ENCODE measurements around the gene RNFT2. TPM values are rescaled to one million over a fixed set of nuclear protein-coding genes. Genes with fewer than 3 reads are reported as not detected.

Gene RNFT2
- polyA plus RNA-seq, 2 donors = 0.09 to 0.28 TPM

- WGBS, 2 donors = 26 to 32% methylated on average over 18 to 19 of the region's 19 CpGs
- Histone ChIP-seq H3K4me1 (ENCODE audit: control insufficient read depth in 2 of 2, insufficient read depth in 2 of 2, low read length in 1 of 2) (peaks cover 10 to 11% of the 10 kb centered on the region in 2 donors), H3K27me3 (ENCODE audit: control insufficient read depth in 1 of 2, insufficient read depth in 2 of 2, low read length in 2 of 2) (peaks cover 5 to 9% of the 10 kb centered on the region in 2 donors), H3K27ac (ENCODE audit: low read depth in 2 of 2, low read length in 1 of 2) (no peak overlapping the region), H3K4me3 (ENCODE audit: low read depth in 1 of 2, low read length in 2 of 2) (no peak overlapping the region), H3K9me3 (ENCODE audit: control insufficient read depth in 2 of 2, insufficient read depth in 1 of 2, low read depth in 1 of 2, low read length in 1 of 2) (peaks cover 0 to 4% of the 10 kb centered on the region in 2 donors), H3K36me3 (ENCODE audit: control insufficient read depth in 2 of 2, insufficient read depth in 2 of 2, low read length in 1 of 2) (no peaks in the 10 kb centered on the region)
Observed at GRCh38 chr12:116876151-116876869, 138.2 kb downstream of the RNFT2 start.

- H3K27me3 ChIP-seq (ENCODE audit: control insufficient read depth in 1 of 2, insufficient read depth in 2 of 2, low read length in 2 of 2) = peaks cover 9 to 13% of the 10 kb centered on the region in 2 donors
- peaks cover 0 to 4% of the 10 kb centered on the region in 2 donors for H3K9me3 ChIP-seq (ENCODE audit: control insufficient read depth in 2 of 2, insufficient read depth in 1 of 2, low read depth in 1 of 2, low read length in 1 of 2)
- peaks cover 11 to 12% of the 10 kb centered on the region in 2 donors for H3K4me1 ChIP-seq (ENCODE audit: control insufficient read depth in 2 of 2, insufficient read depth in 2 of 2, low read length in 1 of 2)
- no peaks in the 10 kb centered on the region for H3K36me3 ChIP-seq (ENCODE audit: control insufficient read depth in 2 of 2, insufficient read depth in 2 of 2, low read length in 1 of 2)
- WGBS, 2 donors = 1 to 3% methylated on average over 47 to 55 of the region's 55 CpGs
- no peak overlapping the region for H3K27ac ChIP-seq (ENCODE audit: low read depth in 2 of 2, low read length in 1 of 2)
- H3K4me3 ChIP-seq (ENCODE audit: low read depth in 1 of 2, low read length in 2 of 2) = peak overlapping the region; percentile 26 to 41
Observed at GRCh38 chr12:116878567-116879508, 140.7 kb downstream of the RNFT2 start.

DNA sequence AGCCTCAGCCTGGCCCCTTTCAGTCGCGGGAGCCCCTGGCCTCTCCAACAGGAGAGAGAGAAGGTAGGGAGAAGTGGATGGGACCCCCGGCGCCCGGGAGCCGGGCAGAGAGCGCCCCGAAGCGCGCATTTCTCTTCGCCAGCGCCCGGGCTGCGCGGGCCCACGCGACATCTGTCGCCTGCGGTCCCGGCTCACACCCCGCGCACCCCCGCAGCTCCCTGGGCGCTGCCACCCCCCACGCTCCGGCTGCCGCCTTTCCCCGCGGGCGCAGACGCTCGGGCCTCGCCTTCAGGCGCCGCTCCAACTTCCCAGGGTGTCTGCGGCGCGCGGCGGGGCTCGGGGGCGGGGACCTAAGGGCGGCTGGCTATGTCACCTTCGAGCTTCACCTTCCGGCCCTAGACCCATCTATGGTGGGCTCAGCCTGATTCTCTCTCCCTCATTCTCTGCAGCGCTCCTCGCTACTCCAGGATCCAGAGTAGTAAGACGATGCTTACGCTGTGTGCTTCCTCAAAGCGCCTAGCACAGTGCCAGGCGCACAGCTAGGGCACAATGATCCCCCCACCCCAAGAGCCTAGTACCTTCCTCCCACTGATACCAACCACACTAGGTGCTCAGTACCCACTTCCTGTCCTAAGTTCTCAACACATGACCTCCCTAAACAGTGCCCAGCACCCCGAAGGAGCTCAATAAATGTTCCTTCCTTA is 141.5 kb downstream of the RNFT2 start:
- H3K4me1 ChIP-seq (ENCODE audit: control insufficient read depth in 2 of 2, insufficient read depth in 2 of 2, low read length in 1 of 2) = peaks cover 11 to 12% of the 10 kb centered on the region in 2 donors
- WGBS, 2 donors = 2 to 3% methylated on average over 39 to 52 of the region's 52 CpGs
- peak overlapping the region; percentile 6 to 41 for H3K4me3 ChIP-seq (ENCODE audit: low read depth in 1 of 2, low read length in 2 of 2)

DNA sequence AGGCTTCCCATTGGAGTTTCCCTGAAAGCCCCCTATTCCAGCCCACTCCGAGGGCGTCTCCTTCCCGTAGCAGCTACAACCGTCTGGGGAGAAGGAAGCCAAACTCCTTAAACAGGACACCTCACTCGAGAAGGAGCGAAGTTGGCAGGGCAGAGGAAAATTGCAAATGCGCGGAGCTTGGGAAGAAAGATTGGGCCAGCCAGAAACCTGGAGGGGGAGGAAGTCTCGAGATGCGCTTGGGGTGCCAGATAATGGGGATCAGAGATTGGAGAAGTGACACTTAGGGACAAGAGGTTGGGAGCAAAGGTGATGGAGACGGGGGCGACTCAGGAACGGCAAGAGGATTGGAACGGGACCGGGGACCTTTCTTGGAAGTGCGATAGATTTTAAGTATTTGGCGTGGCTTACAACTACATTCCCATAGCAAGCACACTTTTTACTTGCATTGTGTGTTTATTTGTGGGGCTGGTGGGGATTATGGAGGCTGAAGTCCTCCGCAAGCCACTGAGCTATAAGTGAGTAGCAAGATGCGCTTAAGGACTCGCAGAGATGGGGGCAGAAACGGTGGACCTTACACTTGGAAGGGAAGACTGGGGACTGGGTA is 142.2 kb downstream of the RNFT2 start:
- no peaks in the 10 kb centered on the region for H3K9me3 ChIP-seq (ENCODE audit: control insufficient read depth in 2 of 2, insufficient read depth in 1 of 2, low read depth in 1 of 2, low read length in 1 of 2)
- WGBS, 2 donors = 4 to 5% methylated on average over 21 of the region's 21 CpGs
- H3K4me1 ChIP-seq (ENCODE audit: control insufficient read depth in 2 of 2, insufficient read depth in 2 of 2, low read length in 1 of 2) = peaks cover 11 to 12% of the 10 kb centered on the region in 2 donors
- peak overlapping the region; percentile 6 to 44 for H3K4me3 ChIP-seq (ENCODE audit: low read depth in 1 of 2, low read length in 2 of 2)
- peaks cover 9 to 13% of the 10 kb centered on the region in 2 donors for H3K27me3 ChIP-seq (ENCODE audit: control insufficient read depth in 1 of 2, insufficient read depth in 2 of 2, low read length in 2 of 2)
- H3K27ac ChIP-seq (ENCODE audit: low read depth in 2 of 2, low read length in 1 of 2) = no peak overlapping the region
- no peaks in the 10 kb centered on the region for H3K36me3 ChIP-seq (ENCODE audit: control insufficient read depth in 2 of 2, insufficient read depth in 2 of 2, low read length in 1 of 2)

More for the DNA sequence above, 141.5 kb downstream of the RNFT2 start:
- H3K27me3 ChIP-seq (ENCODE audit: control insufficient read depth in 1 of 2, insufficient read depth in 2 of 2, low read length in 2 of 2) = peaks cover 9 to 13% of the 10 kb centered on the region in 2 donors
- H3K9me3 ChIP-seq (ENCODE audit: control insufficient read depth in 2 of 2, insufficient read depth in 1 of 2, low read depth in 1 of 2, low read length in 1 of 2) = peaks cover 0 to 1% of the 10 kb centered on the region in 2 donors
- no peak overlapping the region for H3K27ac ChIP-seq (ENCODE audit: low read depth in 2 of 2, low read length in 1 of 2)
- H3K36me3 ChIP-seq (ENCODE audit: control insufficient read depth in 2 of 2, insufficient read depth in 2 of 2, low read length in 1 of 2) = no peaks in the 10 kb centered on the region

GRCh38 chr12:116880817-116881324 is 142.8 kb downstream of the RNFT2 start:
- H3K27ac ChIP-seq (ENCODE audit: low read depth in 2 of 2, low read length in 1 of 2) = no peak overlapping the region
- H3K36me3 ChIP-seq (ENCODE audit: control insufficient read depth in 2 of 2, insufficient read depth in 2 of 2, low read length in 1 of 2) = no peaks in the 10 kb centered on the region
- H3K4me3 ChIP-seq (ENCODE audit: low read depth in 1 of 2, low read length in 2 of 2) = peak overlapping the region; percentile 25 to 44
- peaks cover 9 to 13% of the 10 kb centered on the region in 2 donors for H3K27me3 ChIP-seq (ENCODE audit: control insufficient read depth in 1 of 2, insufficient read depth in 2 of 2, low read length in 2 of 2)
- peaks cover 11 to 12% of the 10 kb centered on the region in 2 donors for H3K4me1 ChIP-seq (ENCODE audit: control insufficient read depth in 2 of 2, insufficient read depth in 2 of 2, low read length in 1 of 2)
- no peaks in the 10 kb centered on the region for H3K9me3 ChIP-seq (ENCODE audit: control insufficient read depth in 2 of 2, insufficient read depth in 1 of 2, low read depth in 1 of 2, low read length in 1 of 2)
- 0 to 1% methylated on average over 58 to 65 of the region's 65 CpGs for WGBS, 2 donors

GRCh38 chr12:116881325-116881876 is 143.3 kb downstream of the RNFT2 start, which contains the start of gene HRK:
Gene HRK (minus strand): TSS chr12:116881441. CDS start chr12:116881307, 134 bp downstream.
- WGBS, 2 donors = 1 to 2% methylated on average over 41 to 49 of the region's 49 CpGs
- Histone ChIP-seq H3K27me3 (ENCODE audit: control insufficient read depth in 1 of 2, insufficient read depth in 2 of 2, low read length in 2 of 2) (peaks cover 9 to 13% of the 10 kb centered on the region in 2 donors), H3K27ac (ENCODE audit: low read depth in 2 of 2, low read length in 1 of 2) (no peak within 1 kb of the TSS), H3K36me3 (ENCODE audit: control insufficient read depth in 2 of 2, insufficient read depth in 2 of 2, low read length in 1 of 2) (no peaks in the 10 kb centered on the region), H3K4me1 (ENCODE audit: control insufficient read depth in 2 of 2, insufficient read depth in 2 of 2, low read length in 1 of 2) (peaks cover 11 to 12% of the 10 kb centered on the region in 2 donors), H3K4me3 (ENCODE audit: low read depth in 1 of 2, low read length in 2 of 2) (peak within 1 kb of the TSS; percentile 25 to 44), H3K9me3 (ENCODE audit: control insufficient read depth in 2 of 2, insufficient read depth in 1 of 2, low read depth in 1 of 2, low read length in 1 of 2) (no peaks in the 10 kb centered on the region)

- H3K9me3 ChIP-seq (ENCODE audit: control insufficient read depth in 2 of 2, insufficient read depth in 1 of 2, low read depth in 1 of 2, low read length in 1 of 2) = no peaks in the 10 kb centered on the region
- 5% methylated on average over 29 of the region's 29 CpGs for WGBS, 2 donors
- peaks cover 11 to 12% of the 10 kb centered on the region in 2 donors for H3K4me1 ChIP-seq (ENCODE audit: control insufficient read depth in 2 of 2, insufficient read depth in 2 of 2, low read length in 1 of 2)
- peaks cover 9 to 13% of the 10 kb centered on the region in 2 donors for H3K27me3 ChIP-seq (ENCODE audit: control insufficient read depth in 1 of 2, insufficient read depth in 2 of 2, low read length in 2 of 2)
- peak overlapping the region in 1 of 2 donors; percentile 44 for H3K4me3 ChIP-seq (ENCODE audit: low read depth in 1 of 2, low read length in 2 of 2)
- no peak overlapping the region for H3K27ac ChIP-seq (ENCODE audit: low read depth in 2 of 2, low read length in 1 of 2)
- no peaks in the 10 kb centered on the region for H3K36me3 ChIP-seq (ENCODE audit: control insufficient read depth in 2 of 2, insufficient read depth in 2 of 2, low read length in 1 of 2)
Observed at GRCh38 chr12:116881877-116882507, 143.9 kb downstream of the RNFT2 start.

GRCh38 chr12:116882742-116883141 is 144.6 kb downstream of the RNFT2 start:
- Histone ChIP-seq H3K27me3 (ENCODE audit: control insufficient read depth in 1 of 2, insufficient read depth in 2 of 2, low read length in 2 of 2) (peaks cover 9 to 13% of the 10 kb centered on the region in 2 donors), H3K36me3 (ENCODE audit: control insufficient read depth in 2 of 2, insufficient read depth in 2 of 2, low read length in 1 of 2) (no peaks in the 10 kb centered on the region), H3K27ac (ENCODE audit: low read depth in 2 of 2, low read length in 1 of 2) (no peak overlapping the region), H3K9me3 (ENCODE audit: control insufficient read depth in 2 of 2, insufficient read depth in 1 of 2, low read depth in 1 of 2, low read length in 1 of 2) (no peaks in the 10 kb centered on the region), H3K4me3 (ENCODE audit: low read depth in 1 of 2, low read length in 2 of 2) (no peak overlapping the region), H3K4me1 (ENCODE audit: control insufficient read depth in 2 of 2, insufficient read depth in 2 of 2, low read length in 1 of 2) (peaks cover 11 to 12% of the 10 kb centered on the region in 2 donors)
- 21 to 23% methylated on average over 6 of the region's 6 CpGs for WGBS, 2 donors
